SKM-1 treated with dmso at 0.1 percent for 144 hours (cell line): ENCODE data around the gene RAD54L2.
"Not testable (repeated sequence)": the region's sequence is repeated elsewhere in the genome, so short reads cannot be mapped to it uniquely, and the experiment has no call there.

Experiments used
- DNase-seq: peaks from one replicate; lab custom pipeline; 2025; ENCODE audit not compliant: unreplicated experiment; lab: John Stamatoyannopoulos, UW

RAD54L2 gene

GRCh38 chr3:51538459-51539290 lies at the start of gene RAD54L2:
Gene RAD54L2 (plus strand): TSS chr3:51538719. CDS start chr3:51590421, 51,702 bp downstream.
- peak; percentile 64 for DNase-seq

GRCh38 chr3:51498876-51499738 lies 39.4 kb upstream of the RAD54L2 start:
- DNase-seq, result peak; percentile 93

GRCh38 chr3:51500632-51501131 lies 37.8 kb upstream of the RAD54L2 start:
- DNase-seq, result no peak

- peak; percentile 57 for DNase-seq
These were observed 36.5 kb upstream of the RAD54L2 start for GRCh38 chr3:51501833-51502561.

GRCh38 chr3:51502562-51502910 lies 36.0 kb upstream of the RAD54L2 start:
- DNase-seq, result no peak

- no peak for DNase-seq
These were observed 35.5 kb upstream of the RAD54L2 start for GRCh38 chr3:51503007-51503406.

GRCh38 chr3:51508255-51508654 lies 30.3 kb upstream of the RAD54L2 start:
- DNase-seq, result no peak

- no peak for DNase-seq
These were observed 27.5 kb upstream of the RAD54L2 start for GRCh38 chr3:51510996-51511395.

- DNase-seq, result no peak
These were observed 24.3 kb upstream of the RAD54L2 start for GRCh38 chr3:51514210-51514609.

- no peak for DNase-seq
These were observed 18.7 kb upstream of the RAD54L2 start for GRCh38 chr3:51519848-51520247.

GRCh38 chr3:51520906-51521730 lies 17.4 kb upstream of the RAD54L2 start:
- DNase-seq, result not testable (repeated sequence)

GRCh38 chr3:51522273-51522962 lies 16.1 kb upstream of the RAD54L2 start:
- no peak for DNase-seq

GRCh38 chr3:51524874-51525273 lies 13.6 kb upstream of the RAD54L2 start:
- not testable (repeated sequence) for DNase-seq

GRCh38 chr3:51530485-51530884 lies 8.0 kb upstream of the RAD54L2 start:
- DNase-seq, result no peak

- no peak for DNase-seq
These were observed 3.1 kb upstream of the RAD54L2 start for GRCh38 chr3:51535146-51536019.

- DNase-seq, result not testable (repeated sequence)
These were observed 888 bp upstream of the RAD54L2 start for GRCh38 chr3:51537631-51538030.

- DNase-seq, result no peak
These were observed 432 bp upstream of the RAD54L2 start for GRCh38 chr3:51538115-51538458.

GRCh38 chr3:51539291-51539941 lies 897 bp downstream of the RAD54L2 start:
- no peak for DNase-seq
